ENCODE results near the gene REP15. TPM values are rescaled to one million over a fixed set of nuclear protein-coding genes. Genes with fewer than 3 reads are reported as not detected.

The REP15 gene
- total RNA-seq, 4 donors from 2014 or later = 0.29 to 1.9 (median 1.4) TPM; not detected in 1

DNA sequence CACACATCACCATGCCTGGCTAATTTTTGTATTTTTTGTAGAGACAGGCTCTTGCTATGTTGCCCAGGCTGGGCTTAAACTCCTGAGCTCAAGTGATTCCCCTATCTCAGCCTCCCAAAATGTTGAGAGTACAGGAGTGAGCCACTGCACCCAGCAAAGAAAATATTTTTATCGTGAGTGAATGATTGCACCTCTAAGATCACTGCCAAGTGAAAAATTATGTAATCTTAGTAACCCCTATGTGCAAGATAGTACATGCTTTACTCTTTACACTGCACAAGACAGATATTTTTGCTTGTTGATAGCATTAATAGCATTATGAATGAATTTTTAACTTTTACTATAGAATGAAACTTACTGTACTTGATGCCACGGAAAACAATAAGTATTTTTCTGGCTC is 11.0 kb downstream of the REP15 start:
- intact Hi-C loops (cut with DNase I; ENCODE audit: low total_unique reads) = no loop called here
- Histone ChIP-seq H3K27ac (no peak overlapping the region), H3K36me3 (no peaks in the 10 kb centered on the region), H3K4me1 (peaks cover 0 to 7% of the 10 kb centered on the region in 2 donors), H3K4me3 (no peak overlapping the region), H3K27me3 (no peaks in the 10 kb centered on the region), H3K9me3 (no peaks in the 10 kb centered on the region)
- no peak for DNase-seq
- TF ChIP-seq, protein P1, sequence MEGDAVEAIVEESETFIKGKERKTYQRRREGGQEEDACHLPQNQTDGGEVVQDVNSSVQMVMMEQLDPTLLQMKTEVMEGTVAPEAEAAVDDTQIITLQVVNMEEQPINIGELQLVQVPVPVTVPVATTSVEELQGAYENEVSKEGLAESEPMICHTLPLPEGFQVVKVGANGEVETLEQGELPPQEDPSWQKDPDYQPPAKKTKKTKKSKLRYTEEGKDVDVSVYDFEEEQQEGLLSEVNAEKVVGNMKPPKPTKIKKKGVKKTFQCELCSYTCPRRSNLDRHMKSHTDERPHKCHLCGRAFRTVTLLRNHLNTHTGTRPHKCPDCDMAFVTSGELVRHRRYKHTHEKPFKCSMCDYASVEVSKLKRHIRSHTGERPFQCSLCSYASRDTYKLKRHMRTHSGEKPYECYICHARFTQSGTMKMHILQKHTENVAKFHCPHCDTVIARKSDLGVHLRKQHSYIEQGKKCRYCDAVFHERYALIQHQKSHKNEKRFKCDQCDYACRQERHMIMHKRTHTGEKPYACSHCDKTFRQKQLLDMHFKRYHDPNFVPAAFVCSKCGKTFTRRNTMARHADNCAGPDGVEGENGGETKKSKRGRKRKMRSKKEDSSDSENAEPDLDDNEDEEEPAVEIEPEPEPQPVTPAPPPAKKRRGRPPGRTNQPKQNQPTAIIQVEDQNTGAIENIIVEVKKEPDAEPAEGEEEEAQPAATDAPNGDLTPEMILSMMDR (IDR thresholded peaks at IDR 0.05) = no peak
- no peak for TF ChIP-seq POLR2A (IDR thresholded peaks at IDR 0.05)

DNA sequence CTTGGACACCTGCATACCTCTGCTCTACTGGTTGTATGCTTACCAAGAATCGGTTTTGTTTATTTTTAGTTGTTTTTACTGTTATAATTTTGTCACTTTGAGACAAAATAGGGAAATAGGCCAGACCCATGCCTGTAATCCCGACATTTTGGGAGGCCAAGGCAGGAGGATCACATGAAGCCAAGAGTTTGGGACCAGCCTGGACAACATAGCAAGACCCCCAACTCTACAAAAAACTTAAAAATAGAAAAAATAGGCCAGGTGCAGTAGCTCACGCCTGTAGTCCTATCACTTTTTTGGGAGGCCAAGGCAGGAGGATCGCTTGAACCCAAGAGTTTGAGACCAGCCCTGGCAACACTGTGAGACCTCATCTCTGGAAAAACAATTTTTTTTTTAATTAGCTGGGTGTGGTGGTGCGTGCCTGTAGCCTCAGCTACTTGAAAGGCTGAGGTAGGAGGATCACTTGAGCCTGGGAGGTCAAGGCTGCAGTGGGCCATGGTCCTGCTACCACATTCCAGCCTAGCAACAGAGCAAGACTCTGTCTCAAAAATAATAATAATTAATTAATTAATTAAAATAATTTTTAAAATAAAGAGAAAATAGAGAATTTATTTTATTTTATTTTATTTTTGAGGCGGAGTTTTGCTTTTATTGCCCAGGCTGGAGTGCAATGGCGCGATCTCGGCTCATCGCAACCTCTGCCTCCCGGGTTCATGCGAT is 13.1 kb downstream of the REP15 start:
- H3K27me3 ChIP-seq = no peaks in the 10 kb centered on the region
- no peak for DNase-seq
- H3K27ac ChIP-seq = peak overlapping the region; percentile 87 to 88
- peaks cover 0 to 7% of the 10 kb centered on the region in 2 donors for H3K4me1 ChIP-seq
- H3K36me3 ChIP-seq = no peaks in the 10 kb centered on the region
- H3K9me3 ChIP-seq = no peaks in the 10 kb centered on the region
- intact Hi-C loops (cut with DNase I; ENCODE audit: low total_unique reads) = no loop called here
- no peak for TF ChIP-seq POLR2A (IDR thresholded peaks at IDR 0.05)
- TF ChIP-seq, protein P1 (IDR thresholded peaks at IDR 0.05) = no peak
- peak overlapping the region; percentile 91 to 95 for H3K4me3 ChIP-seq

DNA sequence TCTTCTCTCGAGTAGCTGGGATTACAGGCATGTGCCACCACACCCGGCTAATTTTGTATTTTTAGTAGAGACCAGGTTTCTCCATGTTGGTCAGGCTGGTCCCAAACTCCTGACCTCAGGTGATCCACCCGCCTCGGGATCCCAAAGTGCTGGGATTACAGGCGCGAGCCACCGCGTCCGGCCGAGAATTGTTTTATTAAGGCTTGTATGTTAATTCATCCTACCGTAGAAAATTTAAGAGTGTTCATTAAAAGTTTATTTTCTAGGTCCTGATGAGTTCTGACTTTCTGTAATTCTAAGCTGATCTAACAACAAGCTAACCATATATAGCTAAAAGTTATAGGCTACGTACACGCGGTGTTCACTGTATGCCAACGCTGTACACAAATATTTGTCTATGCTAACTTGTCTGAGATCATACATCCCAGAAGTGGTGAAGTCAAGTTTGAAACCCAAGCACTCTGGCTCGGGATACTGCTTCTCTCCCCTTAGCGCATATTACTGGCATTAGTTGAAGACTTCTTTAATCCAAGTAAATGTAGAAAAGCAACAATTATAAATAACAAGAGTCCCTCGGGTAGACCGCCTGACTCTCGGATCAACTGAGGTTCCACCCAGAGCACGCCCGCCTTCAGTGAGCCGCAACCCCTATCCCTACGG is 13.8 kb downstream of the REP15 start:
- no peak for TF ChIP-seq POLR2A (IDR thresholded peaks at IDR 0.05)
- TF ChIP-seq, protein P1 (IDR thresholded peaks at IDR 0.05) = no peak
- intact Hi-C loops (cut with DNase I; ENCODE audit: low total_unique reads) = no loop called here
- DNase-seq = peak in 1 of 2 donors; percentile 21
- H3K36me3 ChIP-seq = no peaks in the 10 kb centered on the region
- no peaks in the 10 kb centered on the region for H3K9me3 ChIP-seq
- peaks cover 0 to 7% of the 10 kb centered on the region in 2 donors for H3K4me1 ChIP-seq
- H3K27ac ChIP-seq = peak overlapping the region; percentile 87 to 88
- H3K27me3 ChIP-seq = no peaks in the 10 kb centered on the region
- peak overlapping the region; percentile 91 to 95 for H3K4me3 ChIP-seq

DNA sequence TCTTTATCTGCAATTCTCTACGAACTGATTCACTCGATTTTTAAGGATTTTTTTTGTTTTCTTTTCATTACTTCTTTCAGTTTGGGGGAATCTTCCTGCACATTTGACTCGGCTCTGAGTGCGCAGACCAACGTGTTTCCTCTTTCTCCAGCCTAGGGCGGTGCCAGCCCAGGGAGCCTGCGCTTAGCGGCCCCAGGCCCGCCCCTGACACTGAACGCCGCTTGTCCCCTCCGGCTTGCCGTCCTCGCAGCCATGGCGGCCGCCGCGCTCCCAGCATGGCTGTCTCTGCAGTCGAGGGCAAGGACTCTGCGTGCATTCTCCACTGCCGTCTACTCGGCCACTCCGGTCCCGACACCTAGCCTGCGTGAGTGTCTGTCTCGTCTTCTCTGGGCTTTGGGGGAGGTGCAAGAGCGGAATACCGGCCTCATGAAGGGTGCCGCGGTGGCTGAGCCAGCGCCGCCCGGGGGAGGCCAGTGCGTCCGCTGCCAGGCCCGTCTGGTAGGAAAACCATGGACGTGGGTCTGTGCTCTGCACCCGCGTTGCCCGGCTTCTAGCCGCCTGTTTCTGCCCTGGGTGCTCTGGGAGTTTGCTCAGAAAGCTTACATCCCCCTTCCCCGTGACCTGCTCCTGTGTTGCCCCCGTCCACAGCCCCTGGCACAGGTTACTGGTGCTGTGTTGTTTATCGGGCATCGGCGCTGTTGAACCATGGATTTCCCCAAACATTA is 14.5 kb downstream of the REP15 start, which contains the start of gene MRPS35:
TSS of gene MRPS35 (plus strand) at position 241 of the 725 bp plus-strand sequence. CDS start at position 253, 12 bp downstream.
- Histone ChIP-seq H3K4me1 (peaks cover 0 to 7% of the 10 kb centered on the region in 2 donors), H3K27ac (peak within 1 kb of the TSS; percentile 87 to 88), H3K9me3 (no peaks in the 10 kb centered on the region), H3K36me3 (no peaks in the 10 kb centered on the region), H3K4me3 (peak within 1 kb of the TSS; percentile 91 to 95), H3K27me3 (no peaks in the 10 kb centered on the region)
- intact Hi-C loops (cut with DNase I; ENCODE audit: low total_unique reads) = no loop called here
- TF ChIP-seq, protein P1 (IDR thresholded peaks at IDR 0.05) = peak in 1 of 4 experiments; percentile 35
- TF ChIP-seq POLR2A (IDR thresholded peaks at IDR 0.05) = peak; percentile 40 to 67
- DNase-seq = peak; percentile 87 to 89
